GM13977 (cell line): ENCODE data around the gene RPL38.
"Not testable (repeated sequence)": the region's sequence is repeated elsewhere in the genome, so short reads cannot be mapped to it uniquely, and the experiment has no call there.

Experiments
- DNase-seq: peaks from one replicate; pipeline ENCODE4 v3.0.0; 2012; ENCODE audit warnings: low spot score
- CTCF ChIP-seq: IDR thresholded peaks from 2 replicates; pipeline ENCODE4 v1.5.1; 2012; ENCODE audit warnings: mild to moderate bottlenecking, control low read depth; ENCODE audit not compliant: insufficient read depth; ENCODE audit errors: extremely low read depth, missing control alignments
- in situ Hi-C: fragments of 300-500 bp; cut with MboI; formaldehyde crosslinking; loops from one replicate; pipeline ENCODE4 v1.12.0; 2022; ENCODE audit warnings: low sequenced_read_pairs, low pct_unique_long_range_greater_than_20kb, mixed read lengths, inconsistent platforms; ENCODE audit not compliant: unreplicated experiment

The RPL38 gene

GRCh38 chr17:74182041-74182723 lies 21.3 kb upstream of the RPL38 start:
- TF ChIP-seq CTCF: no peak
- DNase-seq: no peak
- in situ Hi-C loops: no loop called here

GRCh38 chr17:74183411-74183810 lies 20.1 kb upstream of the RPL38 start:
- no peak for TF ChIP-seq CTCF
- DNase-seq: no peak
- in situ Hi-C loops: no loop called here

DNA sequence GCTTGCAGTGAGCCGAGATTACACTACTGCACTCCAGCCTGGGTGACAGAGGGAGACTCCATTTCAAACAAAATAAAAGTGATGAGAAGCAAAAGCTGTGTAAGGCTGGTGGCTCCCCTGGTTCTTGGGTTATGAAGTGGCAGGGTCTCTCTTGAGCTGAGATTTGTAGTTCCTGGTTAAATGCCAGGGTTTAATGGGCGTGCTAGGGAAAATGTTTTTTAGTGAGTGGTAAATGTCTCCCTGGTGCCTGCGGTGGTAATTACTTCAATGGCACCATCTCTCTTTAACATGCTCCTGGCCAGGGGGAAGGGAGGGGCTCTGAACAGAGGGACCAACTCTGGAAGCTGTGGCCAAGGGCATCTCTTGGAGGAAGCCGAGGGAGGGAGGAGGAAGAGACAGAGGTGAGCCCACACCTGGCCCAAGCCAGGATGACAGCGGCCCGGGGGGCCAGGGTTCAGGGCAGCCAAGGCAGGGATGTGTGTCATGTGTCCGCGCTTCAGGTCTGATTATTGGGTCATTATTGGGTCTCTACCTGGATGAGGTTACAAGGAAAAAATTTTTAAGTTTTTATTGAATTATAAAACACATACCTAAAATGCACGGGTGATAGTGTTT lies 17.8 kb upstream of the RPL38 start:
- in situ Hi-C loops: no loop called here
- no peak for DNase-seq
- TF ChIP-seq CTCF: no peak

- in situ Hi-C loops: no loop called here
- TF ChIP-seq CTCF: no peak
- no peak for DNase-seq
These were observed 17.0 kb upstream of the RPL38 start for GRCh38 chr17:74186498-74186897.

- DNase-seq: no peak
- no peak for TF ChIP-seq CTCF
- in situ Hi-C loops: no loop called here
These were observed 15.7 kb upstream of the RPL38 start for GRCh38 chr17:74187761-74188160.

GRCh38 chr17:74188687-74189086 lies 14.8 kb upstream of the RPL38 start:
- DNase-seq, in situ Hi-C loops: not testable (repeated sequence)

DNA sequence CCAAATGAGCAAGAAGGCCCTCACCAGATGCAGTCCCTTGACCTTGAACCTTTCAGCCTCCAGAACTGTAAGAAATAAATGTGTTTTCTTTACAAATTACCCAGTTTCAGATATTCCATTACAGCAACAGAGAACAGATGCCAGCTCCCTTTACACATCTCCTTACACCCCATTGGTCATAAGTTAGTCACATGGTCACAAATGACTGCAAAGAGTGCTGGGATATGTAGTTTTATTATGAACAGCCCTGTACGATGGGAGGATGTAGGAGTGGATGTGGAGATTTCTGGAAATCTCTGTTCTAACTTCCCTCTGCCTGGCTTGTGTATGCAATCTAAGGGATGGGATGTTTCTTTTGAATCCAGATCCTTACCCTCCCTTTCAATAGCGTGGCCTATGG lies 13.3 kb upstream of the RPL38 start:
- in situ Hi-C loops: no loop called here
- no peak for TF ChIP-seq CTCF
- DNase-seq: peak; percentile 62
